IMR-90 (cell line): ENCODE data around the gene COL20A1. TPM values are rescaled to one million over a fixed set of nuclear protein-coding genes. Genes with fewer than 3 reads are reported as not detected.

ENCODE experiments used
- BHLHE40 ChIP-seq: fragments of 150-350 bp; IDR thresholded peaks from 2 replicates; pipeline ENCODE4 v1.6.1; 2016; ENCODE audit warnings: mild to moderate bottlenecking, low read depth, low read length
- CEBPB ChIP-seq: IDR thresholded peaks from 2 replicates; pipeline ENCODE4 v1.6.1; 2012; ENCODE audit warnings: low read depth, low read length, improper control_type of control experiment
- FOS ChIP-seq: fragments of 150-350 bp; IDR thresholded peaks from 2 replicates; pipeline ENCODE4 v1.6.1; 2016; ENCODE audit warnings: low read depth, low read length
- MXI1 ChIP-seq: IDR thresholded peaks from 2 replicates; pipeline ENCODE4 v1.6.1; 2012; ENCODE audit warnings: low read depth, mild to moderate bottlenecking, low read length, moderate library complexity, borderline replicate concordance
- RAD21 ChIP-seq: IDR thresholded peaks from 2 replicates; pipeline ENCODE4 v1.6.1; 2012; ENCODE audit warnings: low read length, improper control_type of control experiment
- RCOR1 ChIP-seq: IDR thresholded peaks from 2 replicates; pipeline ENCODE4 v1.6.1; 2012; ENCODE audit warnings: mild to moderate bottlenecking, low read length, improper control_type of control experiment; ENCODE audit not compliant: insufficient replicate concordance
- polyA plus RNA-seq, 3 experiments: library from polyadenylated mRNA; depleted of rRNA; stranded (reverse); fragments of >200 nt; gene quantifications; 2 replicates each; pipeline ENCODE4 v1.2.3, GENCODE V29; 2012; ENCODE audit warnings: low replicate concordance in 1 of 3
- total RNA-seq: library from RNA; depleted of rRNA; stranded (reverse); fragments of >200 nt; gene quantifications from 2 replicates; pipeline ENCODE4 v1.2.3, GENCODE V29; 2012

Gene COL20A1
- total and polyA plus RNA-seq, 2 of the 4 experiments (the other 2 are of a cell fraction), result not detected

DNA sequence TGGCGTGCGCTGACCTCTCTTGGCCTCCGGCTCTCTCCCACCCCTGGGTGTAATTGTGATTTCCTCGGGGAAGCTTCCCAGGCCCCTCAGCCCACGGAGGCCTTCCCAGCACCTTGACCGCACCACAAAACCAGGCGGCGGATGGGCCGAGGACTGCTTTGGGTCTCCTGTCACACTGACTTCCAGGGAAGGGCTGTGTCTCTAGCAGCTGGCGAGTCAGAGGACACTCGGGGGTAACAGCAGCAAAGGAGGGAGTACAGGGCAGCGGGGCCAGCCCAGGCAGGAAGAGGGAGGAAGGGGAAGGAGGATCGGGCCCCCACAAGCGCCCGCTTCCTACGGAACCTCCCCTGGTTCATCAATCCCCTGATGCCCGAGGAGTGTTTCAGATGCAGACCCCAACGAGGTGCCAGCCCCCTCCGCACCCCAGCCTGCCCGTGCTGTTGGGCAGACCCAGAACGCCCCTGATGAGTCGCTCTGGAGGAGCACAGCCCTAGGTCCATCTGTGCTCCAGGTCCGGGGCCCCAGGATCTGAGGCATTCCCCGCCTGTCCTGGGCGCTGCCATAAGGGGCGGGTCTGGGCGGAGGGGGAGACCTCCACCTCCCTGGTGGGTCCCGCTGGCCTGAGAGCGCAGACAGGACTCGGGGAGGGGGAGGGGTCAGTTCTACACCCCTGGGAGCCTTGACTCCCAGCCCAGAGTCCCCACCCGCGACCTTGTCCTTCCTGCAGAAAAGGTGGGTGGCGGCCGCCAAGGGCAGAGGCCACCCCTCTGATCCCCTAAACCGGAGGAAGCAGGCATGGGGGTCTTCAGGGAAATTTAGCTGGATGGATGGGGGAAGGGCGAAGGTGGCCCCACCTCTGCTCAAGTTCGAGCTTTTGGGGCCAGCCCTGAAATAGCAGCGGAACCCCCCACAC lies 67.2 kb downstream of the COL20A1 start (continued):
- TF ChIP-seq CEBPB (no peak), BHLHE40 (no peak), MXI1 (no peak), RCOR1 (no peak), RAD21 (no peak), FOS (no peak)
